Stimulated activated naive CD4-positive, alpha-beta T cell treated with Interleukin-2 at 50 U/mL for 16 hours (primary cell): ENCODE data around the gene BSG.
"Not testable (repeated sequence)": the region's sequence is repeated elsewhere in the genome, so short reads cannot be mapped to it uniquely, and the experiment has no call there.

Experiments used
- DNase-seq: peaks from one replicate; lab custom pipeline; 2025; lab: John Stamatoyannopoulos, UW

BSG gene

DNA sequence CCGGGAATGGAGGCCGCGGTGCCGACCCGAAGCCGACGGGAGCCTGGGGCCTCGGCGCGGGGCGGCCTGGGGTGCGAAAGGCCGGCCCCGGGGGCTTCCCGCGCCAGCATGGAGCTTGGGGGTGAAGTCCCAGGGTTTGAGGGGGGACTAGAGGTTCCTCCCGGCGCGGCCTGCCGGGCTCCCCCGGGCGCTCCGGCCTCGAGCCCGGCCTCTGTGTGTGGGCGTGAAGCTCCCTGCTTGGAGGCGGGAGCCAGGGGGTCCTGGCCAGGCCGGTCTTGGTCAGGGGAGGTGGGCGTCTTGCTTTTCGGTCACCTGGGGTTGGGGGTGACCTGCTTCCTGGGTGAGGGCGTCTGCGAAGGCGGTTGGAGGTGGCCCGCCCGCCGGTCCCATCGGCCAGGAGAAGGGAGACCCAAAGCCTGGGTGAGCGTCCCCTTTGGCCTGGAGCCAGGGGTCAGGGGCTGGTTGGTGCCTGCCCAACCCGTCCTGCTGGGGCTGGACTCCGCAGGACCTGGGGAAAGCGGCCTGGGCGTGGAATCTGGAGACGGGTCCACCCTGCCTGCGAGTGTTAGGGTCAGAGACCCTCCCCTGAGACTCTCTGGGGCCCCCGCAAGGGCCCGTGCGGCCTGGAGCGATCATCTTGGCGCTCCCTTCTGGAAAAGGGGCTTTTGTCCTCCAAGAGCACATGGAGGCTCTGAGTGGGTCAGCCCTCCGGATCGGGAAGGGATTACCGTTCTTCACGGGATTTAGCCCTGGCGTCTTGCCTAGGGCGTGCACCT is 535 bp downstream of the BSG start:
- DNase-seq: no peak

GRCh38 chr19:573519-573825 is 1.1 kb downstream of the BSG start:
- DNase-seq: no peak

DNA sequence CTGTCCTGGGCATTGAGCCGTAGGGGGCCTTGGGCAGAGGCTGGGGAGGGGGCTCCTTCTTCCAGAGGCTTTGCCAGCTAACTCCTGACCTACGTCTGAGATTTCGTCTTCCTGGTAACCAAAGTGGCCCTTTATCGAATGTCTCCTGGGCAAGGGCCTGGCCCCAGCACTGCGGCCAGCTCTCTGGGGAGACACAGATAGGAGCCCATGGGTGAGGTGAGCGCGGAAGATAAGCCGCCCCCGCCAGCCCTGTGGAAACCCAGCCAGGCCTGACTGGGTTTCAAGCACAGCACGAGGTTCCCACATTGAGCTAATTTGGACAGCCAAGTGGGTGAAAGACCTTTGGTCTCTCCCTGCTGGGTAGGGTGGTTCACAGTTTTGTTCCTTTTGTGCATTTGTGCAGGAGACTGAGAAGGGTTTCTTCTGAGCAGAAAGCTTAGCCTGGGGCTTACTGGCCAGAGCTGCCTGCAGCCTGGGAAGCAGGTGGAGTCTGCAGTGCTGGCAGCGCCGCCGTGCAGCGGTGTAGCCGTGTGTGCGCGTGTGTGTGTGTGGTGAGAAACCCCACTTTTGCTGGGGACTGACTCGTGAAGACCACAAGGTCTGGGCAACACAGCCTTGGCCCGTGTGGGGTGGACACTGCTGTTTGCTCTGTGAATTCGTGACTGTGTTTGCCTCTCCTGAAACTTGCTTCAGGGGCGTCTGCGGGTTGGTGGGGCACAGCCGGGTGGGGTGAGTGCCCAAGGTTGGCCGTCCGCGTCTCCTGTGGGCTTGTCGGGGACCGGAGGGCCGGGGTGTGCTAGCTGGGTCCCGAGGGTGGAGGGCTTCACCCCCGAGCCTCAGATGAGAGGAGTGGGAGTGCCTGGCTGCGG is 2.5 kb downstream of the BSG start:
- DNase-seq: no peak

DNA sequence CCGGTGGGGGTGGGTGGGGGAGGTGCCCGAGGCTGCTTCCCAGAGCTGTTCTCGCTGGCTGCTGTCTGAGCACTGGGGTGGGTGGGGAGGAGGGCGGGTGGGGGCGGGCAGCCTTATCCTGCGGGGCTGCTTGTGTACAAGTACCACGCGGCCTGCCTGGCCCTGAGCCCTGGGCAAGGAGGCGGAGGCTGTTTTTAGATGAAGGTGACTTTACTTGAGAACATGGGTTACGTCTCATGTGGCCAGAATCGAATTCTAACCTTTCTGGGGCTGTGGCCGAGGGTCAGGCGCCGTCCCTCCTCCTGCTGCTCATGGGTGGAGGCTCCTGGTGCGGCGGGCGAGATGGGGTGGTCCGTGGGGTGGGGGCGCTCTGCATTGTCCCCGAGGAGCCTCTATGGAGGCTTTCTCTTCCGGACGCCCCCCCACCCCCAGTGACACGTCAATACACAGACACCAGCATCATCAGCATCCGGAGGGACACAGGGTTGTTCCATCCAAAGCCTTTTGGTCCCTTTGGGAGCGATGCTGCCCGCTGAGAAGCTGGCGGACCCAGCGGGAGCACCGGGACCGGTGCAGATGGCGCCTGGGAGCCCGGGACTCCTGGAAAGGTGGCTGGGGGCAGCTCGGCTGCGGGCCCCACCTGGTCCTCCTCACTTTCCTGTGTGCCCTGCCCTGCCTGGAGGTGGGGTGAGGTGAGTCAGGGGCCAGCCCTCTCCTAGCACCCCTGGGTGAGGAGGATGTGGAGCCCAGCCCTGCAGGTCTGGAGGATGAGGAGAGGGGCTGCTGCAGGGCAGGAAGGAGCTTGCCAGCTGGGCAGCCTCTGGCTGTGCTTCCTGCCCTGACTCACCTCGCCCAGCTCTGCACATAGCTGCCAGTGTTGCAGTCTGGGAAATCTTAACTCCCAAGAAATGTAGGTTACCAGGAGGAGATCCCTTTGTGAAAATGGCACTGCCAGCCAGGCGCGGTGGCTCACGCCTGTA is 3.4 kb downstream of the BSG start:
- no peak for DNase-seq

DNA sequence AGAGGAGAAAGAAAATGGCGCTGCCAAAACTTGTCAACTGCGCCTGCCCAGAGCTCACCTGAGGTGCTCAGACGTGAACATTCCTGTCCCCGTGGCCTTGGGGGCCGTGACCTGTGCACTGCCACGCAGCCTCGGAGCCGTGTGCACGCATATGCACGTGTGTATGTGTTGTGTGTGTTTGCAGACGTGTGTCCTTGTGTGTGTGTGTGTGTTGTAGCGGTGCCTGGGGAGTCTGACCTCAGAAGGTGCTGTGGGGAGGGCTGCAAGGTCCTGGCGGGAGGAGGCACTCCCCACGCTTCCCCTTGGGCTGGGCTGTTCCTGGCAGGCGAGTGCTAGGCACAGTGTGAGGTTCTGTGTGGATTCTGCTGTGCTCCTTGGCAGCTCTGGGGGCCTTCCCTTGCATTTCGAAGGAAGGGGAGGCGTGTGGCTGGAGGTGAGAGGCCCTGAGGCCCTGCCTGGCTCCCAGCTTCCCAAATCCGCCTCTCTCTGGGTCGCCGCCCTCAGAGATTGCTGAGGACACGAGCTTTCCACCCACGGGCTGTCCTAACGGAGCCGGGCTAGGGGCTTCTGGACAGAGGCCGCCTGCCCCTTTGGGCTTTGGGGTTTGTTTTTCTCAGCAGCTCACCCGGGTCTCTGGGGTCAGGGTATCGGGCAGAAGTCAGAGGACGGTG is 4.5 kb downstream of the BSG start:
- DNase-seq: no peak

GRCh38 chr19:577439-578392 is 5.3 kb downstream of the BSG start:
- DNase-seq: no peak

DNA sequence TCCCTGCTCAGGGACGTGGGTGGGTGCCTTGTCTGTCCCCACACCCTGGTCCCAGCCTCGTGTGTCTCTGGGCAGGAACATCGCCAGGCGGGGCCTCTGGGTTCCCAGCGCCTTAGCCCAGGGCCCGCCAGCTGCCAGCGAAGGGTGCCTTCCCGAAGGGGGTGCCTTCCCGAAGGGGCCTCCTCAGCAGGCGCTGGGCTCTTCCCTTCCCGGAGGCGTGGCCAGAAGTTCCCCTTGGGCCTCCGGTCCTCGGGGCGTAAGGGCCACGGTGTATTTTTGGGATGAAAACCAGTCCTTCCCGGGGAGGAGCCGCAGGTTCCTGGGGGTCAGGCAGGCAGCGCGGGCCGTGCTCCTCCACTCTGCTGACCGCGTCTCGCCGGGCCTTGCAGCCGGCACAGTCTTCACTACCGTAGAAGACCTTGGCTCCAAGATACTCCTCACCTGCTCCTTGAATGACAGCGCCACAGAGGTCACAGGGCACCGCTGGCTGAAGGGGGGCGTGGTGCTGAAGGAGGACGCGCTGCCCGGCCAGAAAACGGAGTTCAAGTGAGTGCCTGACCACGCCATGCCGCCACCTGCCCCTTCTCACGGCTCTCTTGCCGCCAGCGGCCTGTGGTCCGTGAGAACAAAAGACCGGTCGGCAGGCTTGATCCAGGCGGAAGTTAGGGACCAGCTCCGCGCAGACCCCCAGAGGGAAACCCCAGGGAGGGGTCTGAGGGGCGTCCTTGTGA is 6.9 kb downstream of the BSG start:
- no peak for DNase-seq

DNA sequence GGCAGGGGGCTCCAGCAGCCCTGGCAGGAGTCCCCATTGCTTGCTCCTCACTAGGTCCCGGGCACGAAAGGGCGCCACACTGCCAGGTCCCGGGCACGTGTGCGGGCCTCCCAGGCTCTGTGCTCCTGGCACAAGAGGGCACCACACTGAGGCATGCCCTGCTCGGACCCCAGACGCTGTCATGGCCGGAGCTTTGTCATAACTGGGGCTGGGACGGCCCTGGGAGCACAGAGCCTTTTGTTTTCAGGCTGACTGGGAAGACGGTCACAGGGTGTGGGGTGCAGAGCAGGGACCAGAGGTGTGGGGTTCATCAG is 7.4 kb downstream of the BSG start:
- DNase-seq: no peak

GRCh38 chr19:580274-580835 is 8.0 kb downstream of the BSG start:
- DNase-seq: no peak

DNA sequence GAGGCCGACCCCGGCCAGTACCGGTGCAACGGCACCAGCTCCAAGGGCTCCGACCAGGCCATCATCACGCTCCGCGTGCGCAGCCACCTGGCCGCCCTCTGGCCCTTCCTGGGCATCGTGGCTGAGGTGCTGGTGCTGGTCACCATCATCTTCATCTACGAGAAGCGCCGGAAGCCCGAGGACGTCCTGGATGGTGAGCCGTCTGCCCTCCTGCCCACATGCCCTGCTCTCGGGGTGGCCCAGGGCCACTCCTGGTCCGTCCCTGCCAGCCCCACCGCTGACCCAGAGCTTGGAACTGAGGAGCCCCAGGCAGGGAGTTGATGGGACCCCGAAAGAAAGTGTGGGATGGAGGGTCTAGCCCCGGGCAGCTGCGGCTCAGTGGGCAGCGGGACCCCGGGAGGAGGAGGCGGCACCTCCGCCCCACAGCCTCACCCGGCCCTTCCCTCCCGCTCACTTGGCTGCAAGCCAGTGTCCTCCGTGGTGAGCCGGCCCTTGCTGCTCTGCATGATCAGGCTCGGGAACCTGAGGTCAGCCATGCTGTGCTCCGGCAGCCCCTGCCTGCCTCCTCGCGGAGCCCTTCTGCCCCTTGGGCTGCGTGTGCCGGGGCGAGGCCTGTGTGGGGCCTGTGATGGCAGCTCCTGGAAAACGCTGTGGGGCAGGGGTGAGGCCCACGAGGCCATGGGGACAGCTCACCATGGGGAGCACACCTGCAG is 9.2 kb downstream of the BSG start:
- no peak for DNase-seq

- DNase-seq: no peak
These were observed 10.3 kb downstream of the BSG start for GRCh38 chr19:582497-583197.

DNA sequence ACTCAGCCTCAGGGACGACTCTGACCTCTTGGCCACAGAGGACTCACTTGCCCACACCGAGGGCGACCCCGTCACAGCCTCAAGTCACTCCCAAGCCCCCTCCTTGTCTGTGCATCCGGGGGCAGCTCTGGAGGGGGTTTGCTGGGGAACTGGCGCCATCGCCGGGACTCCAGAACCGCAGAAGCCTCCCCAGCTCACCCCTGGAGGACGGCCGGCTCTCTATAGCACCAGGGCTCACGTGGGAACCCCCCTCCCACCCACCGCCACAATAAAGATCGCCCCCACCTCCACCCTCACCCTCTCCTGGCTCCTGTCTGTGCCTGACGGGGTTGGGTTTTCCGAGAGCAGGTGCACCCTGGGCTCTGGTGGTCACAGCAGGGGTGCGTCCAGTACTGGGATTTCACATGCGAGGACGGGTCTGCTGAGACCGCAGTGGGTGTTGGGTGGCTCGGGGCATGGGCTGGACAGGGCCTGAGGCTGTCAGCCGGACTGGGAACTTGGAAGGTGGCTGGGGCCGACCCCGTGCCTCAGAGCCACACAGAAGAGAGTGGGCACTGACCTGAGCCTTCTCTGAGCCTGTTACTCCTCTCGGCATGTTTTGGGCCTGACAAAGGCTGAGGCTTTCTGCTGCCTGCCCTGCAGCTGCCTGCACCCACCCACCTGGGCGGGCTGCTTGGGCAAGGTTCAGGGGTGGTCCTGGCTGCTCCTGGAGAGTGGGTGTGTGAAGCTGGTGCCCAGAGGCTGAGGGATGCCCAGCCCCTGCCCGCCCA is 11.0 kb downstream of the BSG start:
- no peak for DNase-seq

- DNase-seq: no peak
These were observed 11.5 kb downstream of the BSG start for GRCh38 chr19:583968-584239.

DNA sequence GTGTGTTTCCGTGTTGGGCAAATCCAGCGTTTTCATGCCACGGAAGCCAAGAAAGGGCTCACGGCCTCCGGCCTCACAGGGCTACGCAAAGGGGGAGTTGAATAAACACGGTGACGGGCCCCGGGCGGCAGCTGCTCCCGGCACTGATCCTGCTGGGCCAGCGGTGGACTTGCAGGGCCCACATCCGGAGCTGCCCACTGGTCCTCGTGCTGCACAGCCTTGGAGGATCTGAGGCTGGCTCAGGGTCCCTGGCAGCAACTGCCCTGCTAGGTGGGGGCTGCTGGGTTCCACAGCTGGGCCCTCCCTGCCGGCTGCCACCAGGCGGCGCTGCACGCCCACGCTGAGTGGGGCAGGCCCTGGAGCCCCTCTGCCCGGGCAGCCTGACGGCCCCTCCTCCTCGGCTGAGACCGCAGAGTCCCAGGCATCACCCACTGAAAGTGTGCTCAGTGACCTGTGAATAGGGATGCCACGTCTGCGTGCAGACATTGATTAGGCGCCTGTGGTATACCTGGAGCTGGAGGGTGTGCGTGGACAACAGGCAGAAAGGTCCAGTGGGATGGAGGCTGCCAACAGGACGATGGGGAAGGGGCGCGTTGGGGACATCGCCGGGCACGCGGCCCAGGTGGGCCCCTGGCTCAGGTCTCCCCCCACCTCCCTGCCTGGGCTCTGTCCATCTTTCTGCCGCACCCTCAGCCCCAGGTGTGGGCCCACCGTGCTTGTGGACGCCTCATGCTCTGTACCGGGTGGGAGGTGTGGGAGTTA is 12.0 kb downstream of the BSG start:
- peak; percentile 22 for DNase-seq

DNA sequence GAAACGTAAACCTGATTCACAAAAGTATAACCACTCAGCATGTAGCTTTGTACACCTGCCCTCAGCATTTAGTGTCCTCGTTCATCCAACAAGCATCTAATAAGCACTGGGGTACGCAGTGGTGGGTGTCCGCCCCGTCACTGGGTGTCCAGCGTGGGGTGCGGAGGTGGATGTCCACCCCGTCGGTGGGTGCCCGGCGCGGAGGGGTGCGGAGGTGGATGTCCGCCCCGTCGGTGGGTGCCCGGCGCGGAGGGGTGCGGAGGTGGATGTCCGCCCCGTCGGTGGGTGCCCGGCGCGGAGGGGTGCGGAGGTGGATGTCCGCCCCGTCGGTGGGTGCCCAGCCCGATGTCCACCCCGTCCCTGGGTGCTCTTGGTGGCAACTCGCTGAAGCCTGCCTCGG is 12.8 kb downstream of the BSG start:
- not testable (repeated sequence) for DNase-seq

DNA sequence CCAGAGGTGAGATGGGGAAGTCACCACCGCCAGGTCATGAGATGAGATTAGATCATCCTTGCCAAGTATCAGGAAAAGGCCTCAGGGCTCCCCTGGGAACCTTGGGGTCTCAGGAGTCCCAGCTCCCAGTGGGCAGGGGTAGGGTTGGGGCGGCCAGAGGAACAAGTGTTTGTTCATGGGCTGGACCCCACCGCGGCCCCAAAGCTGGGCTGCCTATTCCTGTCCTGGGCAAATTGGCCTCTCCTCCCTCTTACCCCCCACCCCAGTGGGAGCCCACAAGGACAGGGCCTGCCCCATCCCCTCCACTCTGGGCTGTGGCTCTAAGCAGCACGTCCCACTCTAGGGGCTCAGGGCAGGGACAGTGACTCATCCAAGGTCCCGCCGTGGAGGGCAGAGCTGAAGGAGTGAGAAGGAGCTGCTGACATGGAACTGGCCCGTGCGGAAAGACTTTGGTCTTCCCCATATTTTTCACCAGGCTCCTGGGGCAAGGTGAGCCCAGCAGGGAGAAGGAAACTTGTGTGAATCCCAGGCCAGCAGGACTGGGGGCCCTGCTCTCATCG is 13.2 kb downstream of the BSG start:
- no peak for DNase-seq
